HG03060 (cell line): Measurements from ENCODE around the gene TMEM125.

Experiments used
- ATAC-seq: cut with Tn5 transposase; IDR thresholded peaks from one replicate; pipeline ENCODE4 v1.9.1; 2021; ENCODE audit warnings: low read depth, moderate number of reproducible peaks; ENCODE audit not compliant: unreplicated experiment

TMEM125 gene

DNA sequence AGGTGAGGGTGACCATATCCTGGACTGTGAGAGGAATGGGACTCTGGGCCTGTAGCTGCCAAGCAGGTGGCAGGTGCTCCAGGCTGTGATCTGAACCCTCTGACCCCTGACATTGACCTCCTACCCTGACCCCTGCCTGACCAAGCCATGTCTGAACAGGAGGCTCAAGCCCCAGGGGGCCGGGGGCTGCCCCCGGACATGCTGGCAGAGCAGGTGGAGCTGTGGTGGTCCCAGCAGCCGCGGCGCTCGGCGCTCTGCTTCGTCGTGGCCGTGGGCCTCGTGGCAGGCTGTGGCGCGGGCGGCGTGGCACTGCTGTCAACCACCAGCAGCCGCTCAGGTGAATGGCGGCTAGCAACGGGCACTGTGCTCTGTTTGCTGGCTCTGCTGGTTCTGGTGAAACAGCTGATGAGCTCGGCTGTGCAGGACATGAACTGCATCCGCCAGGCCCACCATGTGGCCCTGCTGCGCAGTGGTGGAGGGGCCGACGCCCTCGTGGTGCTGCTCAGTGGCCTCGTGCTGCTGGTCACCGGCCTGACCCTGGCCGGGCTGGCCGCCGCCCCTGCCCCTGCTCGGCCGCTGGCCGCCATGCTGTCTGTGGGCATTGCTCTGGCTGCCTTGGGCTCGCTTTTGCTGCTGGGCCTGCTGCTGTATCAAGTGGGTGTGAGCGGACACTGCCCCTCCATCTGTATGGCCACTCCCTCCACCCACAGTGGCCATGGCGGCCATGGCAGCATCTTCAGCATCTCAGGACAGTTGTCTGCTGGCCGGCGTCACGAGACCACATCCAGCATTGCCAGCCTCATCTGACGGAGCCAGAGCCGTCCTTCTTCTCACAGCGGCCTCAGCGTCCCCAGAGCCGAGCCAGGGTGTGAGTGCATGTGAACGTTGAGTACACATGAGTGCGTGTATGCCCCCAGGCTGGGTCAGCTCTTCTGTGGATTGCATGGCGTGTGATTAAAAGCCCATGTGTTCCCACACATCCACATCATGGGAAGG, 3.1 kb downstream of the TMEM125 start:
- ATAC-seq, result no peak

DNA sequence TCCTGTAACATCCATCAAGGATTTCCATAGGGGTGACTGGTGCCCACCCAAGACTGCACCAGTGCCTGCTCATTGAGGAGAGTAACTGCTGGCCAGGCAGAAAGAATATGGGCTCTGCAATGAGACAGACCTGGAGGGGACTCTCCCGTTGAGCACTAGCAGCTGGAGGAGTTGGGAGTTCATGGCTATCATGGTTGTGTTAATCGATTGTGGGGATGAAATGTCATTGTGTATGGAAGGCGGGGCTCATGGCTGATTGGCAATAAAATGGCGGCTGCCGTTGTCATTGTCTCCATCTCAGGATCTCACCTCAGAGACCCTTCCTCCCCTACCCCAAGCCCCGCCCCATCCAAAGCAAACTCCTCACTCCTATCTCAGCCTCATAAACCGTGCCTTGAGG, 3.9 kb downstream of the TMEM125 start:
- ATAC-seq, result no peak

DNA sequence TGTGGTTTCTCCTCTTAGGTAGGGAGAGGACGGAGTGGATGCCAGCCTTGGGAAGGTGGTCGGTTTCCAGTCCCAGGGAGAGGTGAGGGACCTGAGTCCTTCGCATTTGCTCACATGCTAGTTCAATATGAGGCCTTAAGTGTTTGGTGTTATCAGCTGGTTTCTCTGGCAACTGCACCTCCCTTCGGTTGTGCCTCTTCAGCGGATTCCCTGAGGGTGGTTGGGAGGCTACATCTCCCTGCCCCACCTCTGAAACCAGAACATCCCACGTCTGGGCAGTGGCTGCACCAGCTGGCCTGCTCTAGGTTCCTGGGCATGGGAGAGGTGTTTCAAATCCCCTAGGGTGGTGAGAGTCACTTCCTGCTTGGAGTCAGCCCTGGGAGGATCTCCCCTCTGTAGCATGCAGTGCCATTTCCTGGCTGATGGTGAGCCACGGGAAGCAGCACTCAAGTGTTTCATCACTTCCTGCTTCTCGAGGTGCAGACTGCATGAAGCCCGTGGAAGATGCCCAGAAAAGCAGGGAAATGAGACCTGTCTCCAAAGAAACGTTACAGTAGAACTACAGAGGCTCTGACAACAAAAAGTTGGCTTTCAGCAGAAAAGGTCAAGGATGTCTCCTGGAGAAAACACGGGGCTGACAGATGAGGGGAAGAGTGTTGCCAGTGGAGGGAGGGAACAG, 4.5 kb downstream of the TMEM125 start:
- ATAC-seq, result no peak

DNA sequence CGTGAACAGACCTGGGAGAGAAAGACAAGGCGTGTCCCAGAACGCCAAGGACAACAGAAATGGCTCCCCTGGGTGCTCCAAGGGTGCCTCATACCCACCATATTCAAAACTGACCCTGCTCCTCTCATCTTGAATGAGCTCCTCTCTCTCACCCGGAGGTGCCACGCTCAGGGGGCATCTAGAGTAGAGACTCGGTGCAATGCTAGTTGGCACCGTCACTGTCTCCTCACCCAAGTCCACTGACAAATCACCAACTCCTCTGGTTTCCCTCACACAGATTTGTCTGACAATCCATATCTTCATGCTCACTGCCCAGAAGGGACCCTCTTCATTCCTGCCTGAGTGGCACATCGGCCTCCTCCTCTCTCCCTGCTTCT, 5.0 kb downstream of the TMEM125 start:
- ATAC-seq, result no peak

DNA sequence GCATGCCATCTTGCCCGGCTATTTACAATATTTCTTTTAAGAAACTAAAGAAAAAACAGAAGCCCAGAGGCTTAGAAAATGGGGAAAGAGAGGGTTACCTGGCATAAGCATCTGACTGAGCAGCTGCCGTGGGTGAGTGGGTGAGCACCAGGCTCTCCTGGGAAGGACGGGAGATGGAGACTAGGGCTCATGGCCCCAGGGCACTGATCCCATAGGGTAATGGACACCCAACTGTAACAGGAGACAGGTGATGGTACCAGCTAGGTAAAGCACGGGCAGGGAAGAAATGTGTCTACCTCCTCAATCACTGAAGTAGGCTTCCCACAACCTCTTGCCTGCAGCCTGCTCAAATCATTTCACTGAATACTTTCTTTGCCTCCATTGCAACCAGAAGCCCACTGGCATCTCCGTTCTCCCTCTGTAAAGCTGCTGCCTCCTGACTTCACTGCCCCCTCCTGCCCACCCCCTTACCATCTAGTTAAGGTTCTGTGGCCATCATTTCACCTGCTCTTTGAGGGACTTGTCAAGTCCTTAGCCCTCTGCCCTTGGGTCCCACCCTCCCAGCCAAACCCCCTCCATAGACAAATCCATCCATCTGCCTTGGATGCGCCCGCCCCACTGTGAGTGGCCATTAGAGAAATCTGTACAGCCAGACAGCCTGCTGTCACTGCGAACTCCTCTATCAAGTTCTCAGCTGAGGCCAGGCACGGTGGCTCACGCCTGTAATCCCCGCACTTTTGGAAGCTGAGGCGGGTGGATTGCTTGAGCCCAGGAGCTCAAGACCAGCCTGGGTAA, 6.2 kb downstream of the TMEM125 start:
- ATAC-seq, result no peak

DNA sequence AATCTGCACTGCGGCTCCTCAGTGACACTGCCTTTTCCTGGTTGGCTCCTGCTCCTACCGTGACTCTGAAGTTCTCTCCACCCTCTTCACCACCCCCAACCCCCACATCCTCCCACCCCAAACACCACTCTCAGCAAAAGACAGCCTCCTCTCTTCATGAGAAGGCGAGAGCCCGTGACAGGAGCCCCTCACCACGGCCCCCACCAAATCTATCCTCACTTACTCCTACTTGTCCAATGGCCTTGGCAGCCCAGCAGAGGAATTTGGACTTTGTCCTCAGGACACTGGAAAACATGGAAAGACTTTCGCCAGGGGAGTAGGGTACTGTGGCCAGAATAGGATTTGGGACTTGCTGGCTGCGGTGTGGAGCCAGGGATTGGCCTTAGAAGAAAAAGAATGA, 6.9 kb downstream of the TMEM125 start:
- no peak for ATAC-seq

DNA sequence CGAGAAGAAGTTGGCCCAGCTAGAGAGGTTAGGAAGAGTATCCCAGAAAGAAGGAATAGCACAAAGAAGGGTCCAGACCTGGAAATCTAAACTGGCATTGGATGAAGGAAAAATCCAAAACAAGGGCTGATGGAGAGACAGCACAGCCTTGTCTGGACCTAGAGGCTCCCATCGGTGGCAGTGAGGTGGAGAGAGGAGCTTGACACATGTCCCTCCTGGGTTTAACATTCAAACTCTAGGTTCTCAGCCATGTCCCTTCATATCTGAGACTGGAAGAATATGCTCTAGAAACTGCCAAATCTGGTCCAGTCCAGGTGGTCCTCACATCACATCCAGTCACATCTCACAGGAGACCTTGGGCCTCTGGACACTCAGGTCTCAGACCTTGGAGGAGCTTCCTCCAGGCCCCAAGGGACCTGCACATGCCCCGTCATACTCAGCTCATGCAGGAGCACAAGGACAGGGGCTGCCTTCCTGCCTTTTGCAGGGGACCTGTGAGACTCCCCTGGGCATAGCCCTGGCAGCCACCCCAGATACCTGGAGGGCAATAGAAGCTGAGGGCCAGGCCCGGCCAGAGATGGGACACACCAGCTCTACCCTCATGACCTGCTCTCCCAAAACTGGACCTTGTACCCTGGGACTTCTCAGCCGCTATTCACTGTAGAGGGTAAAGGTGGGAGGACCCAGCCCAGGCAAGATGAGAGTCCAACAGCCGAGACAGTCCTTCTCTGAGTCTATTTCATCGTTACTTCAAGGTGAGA, 7.5 kb downstream of the TMEM125 start:
- ATAC-seq, result no peak

DNA sequence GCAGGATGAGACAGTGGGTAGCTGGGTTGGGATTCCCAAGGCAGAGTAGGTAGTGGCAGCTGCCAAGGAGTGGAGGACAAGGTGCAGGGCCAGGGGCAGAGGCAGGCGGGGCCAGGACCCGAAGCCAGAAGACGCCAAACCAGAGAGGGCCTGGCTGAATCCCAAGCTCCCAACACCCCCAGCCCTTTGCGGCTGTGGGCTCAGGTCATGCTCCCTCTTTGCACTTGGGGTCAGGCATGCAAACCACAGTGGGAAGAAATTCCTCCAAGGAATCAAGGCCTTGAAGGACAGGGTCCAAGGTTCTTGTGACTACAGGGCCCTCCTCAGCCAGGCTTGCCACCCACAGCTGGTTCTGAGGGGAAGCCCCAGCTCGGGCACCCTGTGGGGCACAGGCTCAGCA, 9.4 kb downstream of the TMEM125 start:
- ATAC-seq, result no peak

DNA sequence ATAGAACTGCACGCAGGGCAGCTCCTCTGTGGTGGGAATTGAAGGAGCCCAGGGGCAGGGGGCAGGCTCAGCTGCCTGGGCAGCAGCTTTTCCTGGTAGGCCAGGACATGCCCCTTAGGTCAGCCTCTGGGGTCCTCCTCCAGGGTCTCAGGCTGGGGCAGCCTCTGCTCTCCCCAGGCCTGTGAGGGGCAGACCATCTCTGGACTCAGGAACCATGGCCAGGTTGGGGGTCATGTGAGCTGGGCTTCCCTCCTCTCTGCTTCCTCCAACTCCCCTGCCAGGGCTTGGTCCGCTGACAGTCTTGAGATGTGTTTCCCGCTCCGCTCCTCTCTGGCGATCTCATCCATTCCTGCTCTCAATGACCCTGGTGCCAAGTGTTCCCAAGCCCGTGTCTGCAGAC, 9.9 kb downstream of the TMEM125 start:
- ATAC-seq, result no peak

DNA sequence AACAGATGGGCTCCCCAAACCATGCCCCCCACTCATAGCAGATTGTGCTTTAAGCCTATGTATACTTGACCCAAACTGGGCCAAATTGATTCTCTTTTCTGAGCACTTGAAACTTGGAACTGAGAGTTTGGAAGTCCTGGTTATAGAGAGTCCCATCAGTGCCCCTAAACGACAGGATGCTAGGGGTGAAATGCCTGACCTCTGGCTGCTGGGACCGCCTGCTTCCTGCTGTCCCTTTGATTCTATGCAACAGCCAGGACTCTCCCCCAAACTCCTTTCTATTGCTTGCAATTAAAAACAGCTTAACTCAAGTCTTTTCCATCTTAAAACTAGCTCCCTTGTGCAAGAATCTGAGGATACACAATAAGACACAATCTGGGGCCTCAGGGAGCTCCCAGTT, 10.9 kb downstream of the TMEM125 start:
- ATAC-seq, result no peak

DNA sequence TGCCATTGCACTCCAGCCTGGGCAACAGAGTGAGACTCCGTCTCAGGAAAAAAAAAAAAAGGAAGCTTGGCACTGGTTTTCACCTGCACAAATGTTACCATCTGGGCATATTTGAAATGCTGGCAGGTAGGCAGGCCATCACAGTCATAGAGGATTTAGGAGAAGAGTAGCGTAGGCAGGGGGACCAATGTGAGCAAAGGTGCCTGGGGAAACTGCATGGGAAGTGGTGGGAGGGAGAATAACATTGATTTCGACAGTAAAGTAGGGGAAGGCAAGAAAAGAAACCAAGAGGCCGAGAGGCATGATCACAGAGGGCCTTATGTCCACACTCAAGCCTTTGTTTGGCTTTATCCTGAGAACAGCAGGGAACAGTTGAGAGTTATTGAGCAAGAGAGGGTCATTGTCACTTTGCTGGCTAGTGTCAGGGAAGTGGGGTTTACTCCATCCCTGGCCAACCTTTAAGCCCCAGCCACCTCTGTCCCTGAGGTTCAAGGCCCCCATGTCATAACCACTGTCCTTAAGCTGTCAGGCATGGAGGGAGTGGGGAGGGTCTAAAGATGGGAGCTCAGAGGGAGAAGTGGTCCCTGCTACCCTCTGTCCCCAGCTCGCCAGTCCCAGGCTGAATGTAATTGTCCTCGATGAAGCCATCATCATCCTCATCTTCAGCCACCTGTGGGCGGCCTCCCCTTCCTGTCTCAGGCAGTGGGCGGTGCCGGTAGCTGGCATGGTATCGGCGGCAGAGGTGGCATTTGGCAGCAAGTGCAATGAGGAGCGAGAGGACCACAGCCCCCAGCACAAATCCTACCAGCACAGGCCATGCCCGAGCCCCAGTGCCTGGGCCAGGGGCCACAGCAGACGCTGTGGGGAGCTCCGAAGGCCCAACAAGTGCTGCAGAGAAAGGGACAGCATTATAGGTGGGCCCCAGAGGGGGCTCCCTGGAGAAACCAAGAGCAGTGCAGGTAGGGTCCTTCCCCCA, 12.7 kb downstream of the TMEM125 start:
- ATAC-seq, result no peak

DNA sequence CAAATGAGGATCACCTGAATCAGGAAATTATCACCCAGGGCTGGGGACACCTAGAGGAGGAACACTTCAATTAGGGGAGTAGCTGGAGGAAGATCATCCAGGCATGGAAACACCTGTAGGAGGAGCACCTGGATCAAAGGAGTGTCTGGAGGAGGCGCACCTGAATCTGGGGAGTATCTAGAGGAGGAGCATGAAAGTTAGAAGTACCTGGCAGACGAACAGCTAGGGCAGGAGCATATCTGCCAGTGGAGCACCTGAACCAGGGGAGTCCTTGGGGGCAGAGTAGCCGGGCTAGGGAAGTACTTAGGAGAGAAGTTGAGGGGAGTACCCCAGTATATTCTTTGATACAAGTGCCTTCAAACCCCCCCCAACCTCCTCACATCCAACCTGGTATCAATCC, 14.3 kb downstream of the TMEM125 start:
- no peak for ATAC-seq

DNA sequence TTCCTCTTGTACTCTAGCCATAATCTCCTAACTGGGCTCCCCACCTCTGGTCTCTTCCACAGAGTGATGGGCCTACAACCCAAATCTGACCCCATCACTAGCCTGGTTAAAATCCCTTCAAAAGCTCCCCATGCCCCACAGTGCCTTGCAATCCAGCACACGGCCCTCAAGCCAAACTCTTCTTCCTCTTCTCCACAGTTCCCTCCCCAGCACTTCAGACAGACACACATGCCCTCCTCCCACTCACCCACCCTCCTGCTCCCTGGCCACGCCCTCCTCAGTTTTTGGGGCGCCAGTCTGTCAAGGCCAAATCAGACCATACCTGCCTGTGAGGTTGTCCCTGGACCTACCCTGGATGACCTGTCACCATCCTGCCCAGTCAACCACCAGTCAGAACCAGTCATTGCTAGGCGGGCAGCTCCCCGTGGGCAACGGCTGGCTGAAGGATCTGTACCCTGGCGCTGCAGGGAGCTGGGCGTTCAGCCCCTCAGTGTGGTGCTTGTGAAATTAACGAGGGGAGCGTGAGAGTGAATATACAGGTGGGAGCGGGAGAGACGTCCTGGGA, 14.8 kb downstream of the TMEM125 start:
- ATAC-seq, result no peak

DNA sequence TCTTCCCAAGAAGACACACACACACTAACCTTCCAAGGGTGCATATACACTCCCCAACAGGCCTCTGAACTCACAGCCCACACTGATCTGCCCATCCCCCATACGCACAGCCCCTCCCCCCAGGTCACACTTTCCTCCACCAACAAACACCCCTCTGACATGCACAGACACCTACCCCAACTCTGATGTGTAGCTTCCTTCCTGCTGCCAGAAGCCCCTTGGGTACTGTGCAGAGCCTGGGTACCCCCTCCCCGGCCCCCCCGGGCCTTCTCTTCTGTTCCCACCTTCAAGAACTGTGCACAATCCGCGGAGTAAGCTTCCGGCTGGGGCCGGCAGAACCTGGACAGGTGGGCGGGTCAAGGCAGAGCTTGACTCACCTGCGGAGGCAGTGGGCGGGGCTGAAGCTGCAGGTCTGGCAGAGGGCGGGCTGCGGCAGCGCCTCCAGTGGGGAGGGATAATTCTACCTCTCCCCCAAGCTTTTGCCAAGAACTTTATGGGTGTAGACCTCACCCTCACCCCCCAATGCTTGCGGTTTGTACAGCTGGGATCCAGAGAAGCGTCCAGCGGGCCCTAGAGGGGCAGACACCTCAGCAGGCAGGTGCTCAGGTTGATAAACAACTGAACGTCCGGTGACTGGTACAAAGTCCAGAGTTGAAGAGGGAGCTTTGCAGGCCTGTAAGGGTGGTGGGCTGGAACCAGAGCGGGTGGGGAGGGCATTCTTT, 15.6 kb downstream of the TMEM125 start, which contains the start of gene C1orf210:
Gene C1orf210 (minus strand): TSS at position 313 of the 722 bp plus-strand sequence. CDS start 2,311 bp downstream, outside the sequence.
- ATAC-seq, result no peak

DNA sequence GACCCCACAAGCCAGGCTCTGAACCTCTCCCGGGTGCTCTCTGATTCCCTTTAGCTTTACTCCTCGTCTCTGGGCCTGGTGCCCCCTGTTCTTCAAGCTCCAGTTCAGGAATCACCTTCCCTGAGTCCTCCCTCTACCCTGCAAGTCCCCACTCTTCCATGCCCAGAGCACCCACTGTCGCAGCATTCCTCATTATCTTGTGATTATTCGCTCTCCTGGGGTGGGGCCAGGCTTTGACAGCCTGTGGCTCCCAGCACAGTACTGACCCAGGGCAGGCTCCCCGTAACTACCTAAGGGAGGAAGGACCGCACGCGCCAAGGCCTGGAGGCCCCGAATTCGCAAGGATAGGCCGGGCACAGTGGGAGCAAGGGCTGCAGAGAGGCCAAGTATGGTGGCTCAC, 16.3 kb downstream of the TMEM125 start:
- ATAC-seq, result no peak

DNA sequence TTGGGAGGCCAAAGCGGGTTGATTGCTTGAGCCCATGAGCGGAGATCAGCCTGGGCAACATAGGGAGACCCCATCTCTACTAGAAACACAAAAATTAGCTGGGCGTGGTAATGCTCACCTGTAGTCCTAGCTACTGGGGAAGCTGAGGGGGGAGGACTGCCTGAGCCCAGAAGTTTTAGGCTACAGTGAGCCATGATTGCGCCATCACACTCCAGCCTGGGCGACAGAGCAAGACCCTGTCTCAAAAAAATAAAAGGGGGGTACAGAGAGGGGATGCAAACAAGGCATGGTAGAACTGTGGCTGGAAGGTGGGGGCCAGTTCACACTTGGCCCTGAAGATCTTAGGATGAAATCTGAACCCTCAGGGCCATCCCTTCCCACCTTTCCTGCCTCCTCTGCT, 16.8 kb downstream of the TMEM125 start:
- ATAC-seq, result no peak

DNA sequence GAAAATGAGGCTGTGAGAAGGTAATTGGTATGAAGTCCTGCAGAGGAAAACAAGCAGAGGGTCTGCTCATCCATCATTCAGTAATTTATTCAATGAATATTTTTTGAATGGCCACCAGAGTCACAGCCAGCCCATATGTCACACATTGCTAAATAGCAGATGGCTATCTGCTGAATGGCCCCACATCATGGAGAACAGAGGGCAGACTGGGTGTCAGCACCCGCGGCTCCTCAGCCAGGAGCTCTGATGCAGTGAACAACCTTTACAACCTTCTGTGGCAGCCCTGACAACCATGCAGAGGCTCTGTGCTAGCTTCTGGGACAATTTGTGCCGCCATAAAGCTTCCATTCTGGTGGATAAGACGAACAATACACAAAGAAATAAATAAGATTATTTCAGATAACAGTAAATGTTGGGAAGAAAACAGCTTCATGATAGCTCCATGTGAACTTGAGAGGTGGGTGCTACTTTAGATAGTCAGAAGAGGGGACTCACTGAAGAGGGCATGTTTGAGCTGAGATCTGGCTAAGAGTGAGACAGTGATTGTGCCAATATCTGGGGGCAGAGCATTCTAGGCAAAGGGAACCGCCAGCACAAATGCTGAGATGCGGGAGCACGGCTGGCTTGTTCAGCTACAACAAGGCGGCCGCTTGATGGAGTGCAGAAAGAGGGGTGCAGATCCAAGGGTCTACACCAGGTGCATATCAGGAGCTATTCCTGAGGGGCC, 18.4 kb downstream of the TMEM125 start:
- no peak for ATAC-seq
